Measurements from ENCODE around the gene FAM120B. TPM values are rescaled to one million over a fixed set of nuclear protein-coding genes. Genes with fewer than 3 reads are reported as not detected.

FAM120B gene
- total RNA-seq, 1 experiment from 2014 or later, result 16.7 TPM

DNA sequence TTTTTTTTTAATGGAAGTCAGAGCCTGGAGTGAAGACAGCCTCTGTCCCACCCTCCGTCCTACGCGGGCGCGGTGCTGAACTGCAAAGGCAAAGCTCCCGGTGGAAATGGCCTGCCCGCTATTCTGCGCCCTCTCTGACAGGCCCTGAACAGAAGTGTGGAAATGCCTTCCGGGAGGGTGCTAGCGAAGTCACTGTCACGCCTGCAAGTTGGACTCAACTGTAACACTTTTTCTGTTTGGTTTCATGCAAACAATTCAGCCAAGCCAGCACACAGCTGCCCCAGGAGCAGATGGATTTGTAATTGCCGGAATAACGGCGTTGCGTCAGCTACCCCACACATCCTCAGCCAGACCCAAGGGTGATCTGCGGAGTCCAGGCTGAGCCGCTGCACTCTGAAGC is 138.9 kb downstream of the FAM120B start:
- no peaks in the 10 kb centered on the region for H3K79me2 ChIP-seq (ENCODE audit: insufficient read depth, low read length)
- no peak overlapping the region for H3T11ph ChIP-seq (ENCODE audit: low read length)
- H3K18ac ChIP-seq (ENCODE audit: insufficient read length, low read depth, low read length), result no peak overlapping the region
- H3K79me1 ChIP-seq (ENCODE audit: insufficient read depth, low read depth, low read length, poor library complexity, severe bottlenecking), result no peaks in the 10 kb centered on the region
- Mint-ChIP-seq H3K27ac (no peak overlapping the region), H3K27me3 (ENCODE audit: low read depth) (peaks cover 4% of the 10 kb centered on the region), H3K9me3 (peaks cover 0 to 6% of the 10 kb centered on the region in 2 experiments; a peak in 4 of 5 replicates), H3K36me3 (ENCODE audit: insufficient read depth in 1 of 3, low read depth in 3 of 3) (no peaks in the 10 kb centered on the region), H3K4me1 (peaks cover 0 to 5% of the 10 kb centered on the region in 2 experiments; a peak in 3 of 4 replicates), H3K4me3 (no peak overlapping the region)
- no peak overlapping the region for H4K8ac ChIP-seq (replicated peaks; ENCODE audit: insufficient read length, low read depth, low read length)
- no peak overlapping the region for H4K5ac ChIP-seq (ENCODE audit: insufficient read length, low read depth, low read length)
- WGBS (ENCODE audit: extremely low coverage, insufficient read length, low lambda C conversion rate), result no CpG with 5 or more reads among the region's 17 CpGs
- H3K4me1 ChIP-seq (ENCODE audit: insufficient read depth, low read length), result no peaks in the 10 kb centered on the region
- DNase-seq, result no peak
- TF ChIP-seq, protein P1, sequence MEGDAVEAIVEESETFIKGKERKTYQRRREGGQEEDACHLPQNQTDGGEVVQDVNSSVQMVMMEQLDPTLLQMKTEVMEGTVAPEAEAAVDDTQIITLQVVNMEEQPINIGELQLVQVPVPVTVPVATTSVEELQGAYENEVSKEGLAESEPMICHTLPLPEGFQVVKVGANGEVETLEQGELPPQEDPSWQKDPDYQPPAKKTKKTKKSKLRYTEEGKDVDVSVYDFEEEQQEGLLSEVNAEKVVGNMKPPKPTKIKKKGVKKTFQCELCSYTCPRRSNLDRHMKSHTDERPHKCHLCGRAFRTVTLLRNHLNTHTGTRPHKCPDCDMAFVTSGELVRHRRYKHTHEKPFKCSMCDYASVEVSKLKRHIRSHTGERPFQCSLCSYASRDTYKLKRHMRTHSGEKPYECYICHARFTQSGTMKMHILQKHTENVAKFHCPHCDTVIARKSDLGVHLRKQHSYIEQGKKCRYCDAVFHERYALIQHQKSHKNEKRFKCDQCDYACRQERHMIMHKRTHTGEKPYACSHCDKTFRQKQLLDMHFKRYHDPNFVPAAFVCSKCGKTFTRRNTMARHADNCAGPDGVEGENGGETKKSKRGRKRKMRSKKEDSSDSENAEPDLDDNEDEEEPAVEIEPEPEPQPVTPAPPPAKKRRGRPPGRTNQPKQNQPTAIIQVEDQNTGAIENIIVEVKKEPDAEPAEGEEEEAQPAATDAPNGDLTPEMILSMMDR (conservative IDR thresholded peaks at IDR 0.05), result no peak
- no peak overlapping the region for H2BK20ac ChIP-seq (ENCODE audit: low read depth, low read length, poor library complexity, severe bottlenecking)
- no peak overlapping the region for H2BK5ac ChIP-seq (ENCODE audit: insufficient read length, low read length)
- no peak overlapping the region for H3K4ac ChIP-seq (ENCODE audit: low read depth, low read length)
- no peak overlapping the region for H2BK12ac ChIP-seq (ENCODE audit: insufficient read length, low read depth, low read length)
- no peaks in the 10 kb centered on the region for H3K9me3 ChIP-seq (ENCODE audit: control insufficient read depth, low read depth, low read length)
- H3K27ac ChIP-seq (ENCODE audit: insufficient read length, low read depth, low read length), result no peak overlapping the region
- no peaks in the 10 kb centered on the region for H3K23me2 ChIP-seq (ENCODE audit: insufficient read length, low read depth, low read length, poor library complexity, severe bottlenecking)
- H3K4me2 ChIP-seq (ENCODE audit: insufficient read depth, insufficient read length, low read length), result no peak overlapping the region
- H4K20me1 ChIP-seq (ENCODE audit: control insufficient read depth, insufficient read depth, insufficient read length), result no peaks in the 10 kb centered on the region
- no peak overlapping the region for H2BK120ac ChIP-seq (ENCODE audit: low read depth, low read length, poor library complexity, severe bottlenecking)
- H3K14ac ChIP-seq (ENCODE audit: insufficient read depth, low read length), result no peak overlapping the region
- no peak overlapping the region for H2AK5ac ChIP-seq (ENCODE audit: insufficient read length, low read length)
- H3K27me3 ChIP-seq (ENCODE audit: insufficient read depth, low read length), result no peaks in the 10 kb centered on the region
- no peak overlapping the region for H3K23ac ChIP-seq (ENCODE audit: insufficient read length, low read depth, low read length)
- no peak overlapping the region for H4K91ac ChIP-seq (ENCODE audit: insufficient read length, low read depth, low read length)
- no peak overlapping the region for H3K56ac ChIP-seq (ENCODE audit: insufficient read length, low read depth, low read length)
- no peak overlapping the region for H2BK15ac ChIP-seq (ENCODE audit: low read depth, low read length)
- no peak overlapping the region for H3K9ac ChIP-seq (ENCODE audit: extremely low read depth, insufficient read length, low read length)
- no peak overlapping the region for H2AFZ ChIP-seq (ENCODE audit: low read length)

All from H9 (cell line).